Stromal cell of bone marrow (primary cell): Measurements from ENCODE around the gene FCGR1A.
"Not testable (repeated sequence)": the region's sequence is repeated elsewhere in the genome, so short reads cannot be mapped to it uniquely, and the experiment has no call there.

Source experiments
- DNase-seq: peaks from one replicate; pipeline ENCODE4 v3.0.0-alpha.2; 2012; ENCODE audit warnings: low read depth

The FCGR1A gene

DNA sequence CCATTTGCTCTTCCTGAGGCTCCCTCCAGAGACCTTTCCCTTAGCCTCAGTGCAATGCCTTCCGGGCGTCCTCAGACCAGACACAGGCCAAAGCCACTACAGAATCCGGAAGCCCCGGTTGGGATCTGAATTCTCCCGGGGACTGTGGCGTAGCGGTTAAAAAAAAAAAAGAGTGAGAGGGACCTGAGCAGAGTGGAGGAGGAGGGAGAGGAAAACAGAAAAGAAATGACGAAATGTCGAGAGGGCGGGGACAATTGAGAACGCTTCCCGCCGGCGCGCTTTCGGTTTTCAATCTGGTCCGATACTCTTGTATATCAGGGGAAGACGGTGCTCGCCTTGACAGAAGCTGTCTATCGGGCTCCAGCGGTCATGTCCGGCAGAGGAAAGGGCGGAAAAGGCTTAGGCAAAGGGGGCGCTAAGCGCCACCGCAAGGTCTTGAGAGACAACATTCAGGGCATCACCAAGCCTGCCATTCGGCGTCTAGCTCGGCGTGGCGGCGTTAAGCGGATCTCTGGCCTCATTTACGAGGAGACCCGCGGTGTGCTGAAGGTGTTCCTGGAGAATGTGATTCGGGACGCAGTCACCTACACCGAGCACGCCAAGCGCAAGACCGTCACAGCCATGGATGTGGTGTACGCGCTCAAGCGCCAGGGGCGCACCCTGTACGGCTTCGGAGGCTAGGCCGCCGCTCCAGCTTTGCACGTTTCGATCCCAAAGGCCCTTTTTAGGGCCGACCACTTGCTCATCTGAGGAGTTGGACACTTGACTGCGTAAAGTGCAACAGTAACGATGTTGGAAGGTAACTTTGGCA, 50.0 kb downstream of the FCGR1A start:
- not testable (repeated sequence) for DNase-seq

DNA sequence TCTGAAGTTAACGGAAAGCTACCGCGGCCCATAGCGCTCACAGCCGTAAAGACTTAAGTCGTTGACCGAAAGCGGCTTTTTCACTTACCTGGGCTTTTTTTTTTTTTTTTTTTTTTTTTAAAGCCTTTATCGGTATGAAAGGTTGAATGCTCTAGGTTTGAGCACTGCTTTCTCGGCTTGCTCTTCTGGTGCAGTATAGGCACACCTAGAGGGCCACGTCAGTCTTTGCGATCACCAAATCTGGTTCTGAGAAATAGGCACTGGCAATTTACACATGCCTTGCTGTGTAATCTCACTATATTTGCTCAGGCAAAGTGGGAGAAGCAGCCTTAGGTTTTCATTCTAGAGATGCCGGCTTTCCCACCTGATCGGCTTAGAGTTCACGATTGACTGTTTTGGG, 50.6 kb downstream of the FCGR1A start:
- not testable (repeated sequence) for DNase-seq

DNA sequence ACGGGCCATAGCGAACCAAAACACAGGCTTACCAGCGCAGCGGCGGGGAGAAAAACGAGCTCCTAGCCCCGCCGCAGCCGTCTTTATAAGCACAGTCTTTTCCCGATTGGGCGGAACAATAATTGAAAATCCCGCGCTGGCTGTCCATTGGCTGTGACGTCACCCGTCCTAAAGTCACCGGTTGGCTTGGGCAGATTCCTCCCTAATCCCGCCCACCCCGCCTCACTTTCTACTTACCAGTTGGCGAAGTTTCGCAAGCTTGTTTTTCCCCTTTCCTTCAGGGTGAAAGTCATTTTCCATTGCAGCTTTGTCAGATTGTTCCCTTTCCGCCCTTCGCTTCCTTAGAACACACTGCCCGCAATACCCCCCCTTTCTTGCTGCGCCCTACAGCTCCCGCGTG, 58.7 kb downstream of the FCGR1A start:
- DNase-seq: not testable (repeated sequence)
